GM23248 (cell line): ENCODE results near the gene MALL.
"Not testable (repeated sequence)": the region's sequence is repeated elsewhere in the genome, so short reads cannot be mapped to it uniquely, and the experiment has no call there.

Experiments used
- EZH2 ChIP-seq: fragments of 200-600 bp; sonication (generic); IDR thresholded peaks from 2 replicates; pipeline ENCODE4 v1.6.1; 2018; ENCODE audit warnings: antibody characterized with exemption, mild to moderate bottlenecking; ENCODE audit not compliant: insufficient read depth, poor library complexity, severe bottlenecking
- EZH2phosphoT487 ChIP-seq: fragments of 200-600 bp; sonication (generic); IDR thresholded peaks from 2 replicates; pipeline ENCODE4 v1.6.1; 2018; ENCODE audit warnings: antibody characterized with exemption, moderate library complexity, mild to moderate bottlenecking, low read depth; ENCODE audit not compliant: insufficient read depth

- not testable (repeated sequence) for TF ChIP-seq EZH2, EZH2phosphoT487
Measured at GRCh38 chr2:110100880-110101279, 14.7 kb downstream of the MALL start.
